Tibial nerve (tissue), 4 donors: ENCODE measurements around the gene TBXAS1. TPM values are rescaled to one million over a fixed set of nuclear protein-coding genes. Genes with fewer than 3 reads are reported as not detected.

ENCODE experiments used
- DNase-seq, 2 donors: peaks; one replicate each; pipeline ENCODE4 v3.0.0-alpha.2; 2019; ENCODE audit warnings: low spot score in 2 of 2
- H3K27ac ChIP-seq, 4 donors: fragments of 200-600 bp; sonication (generic) in 3 of 4; one replicate each; pipeline ENCODE4 v1.5.1; 2017 to 2019; ENCODE audit warnings: mild to moderate bottlenecking in 1 of 4
- H3K27me3 ChIP-seq, 2 donors: fragments of 200-600 bp; sonication (generic) in 1 of 2; one replicate each; pipeline versions ENCODE4 v1.5.1 to v1.6.0; 2017 to 2019
- H3K36me3 ChIP-seq, 3 donors: fragments of 200-600 bp; sonication (generic); one replicate each; pipeline ENCODE4 v1.5.1; 2018 to 2019
- H3K4me1 ChIP-seq, 4 donors: fragments of 200-600 bp; sonication (generic) in 3 of 4; one replicate each; pipeline ENCODE4 v1.5.1; 2017 to 2019
- H3K4me3 ChIP-seq, 4 donors: fragments of 200-600 bp; sonication (generic) in 3 of 4; one replicate each; pipeline ENCODE4 v1.5.1; 2017 to 2019; ENCODE audit warnings: mild to moderate bottlenecking in 1 of 4, moderate library complexity in 1 of 4
- H3K9me3 ChIP-seq, 4 donors: fragments of 200-600 bp; sonication (generic) in 3 of 4; one replicate each; pipeline ENCODE4 v1.5.1; 2017 to 2019
- CTCF ChIP-seq, 5 experiments: fragments of 200-600 bp in 3 of 5; fragments of 450-650 bp in 2 of 5; sonication (generic) in 3 of 5; IDR thresholded peaks; one replicate each; pipeline ENCODE4 v1.5.1; 2016 to 2019; ENCODE audit warnings: antibody characterized with exemption in 5 of 5, mild to moderate bottlenecking in 3 of 5, moderate library complexity in 2 of 5
- EP300 ChIP-seq, 2 donors: sonication (generic); formaldehyde crosslinking; IDR thresholded peaks; one replicate each; pipeline ENCODE4 v1.6.1; 2017; ENCODE audit warnings: antibody characterized with exemption in 2 of 2, mild to moderate bottlenecking in 1 of 2
- POLR2A ChIP-seq, 2 donors: fragments of 450-650 bp; IDR thresholded peaks; one replicate each; pipeline ENCODE4 v1.6.1; 2017; ENCODE audit warnings: antibody characterized with exemption in 2 of 2, mild to moderate bottlenecking in 2 of 2, moderate library complexity in 2 of 2
- WGBS, 2 donors: methylation state at CpG; one replicate each; pipeline ENCODE4 v1.1.5; 2018; 5-methylcytosine and 5-hydroxymethylcytosine counted together
- total RNA-seq, 4 donors: library from RNA; depleted of rRNA; stranded (reverse); fragments of >200 nt; gene quantifications; one replicate each; pipeline ENCODE4 v1.1.0, GENCODE V29; 2016

The TBXAS1 gene
- total RNA-seq, 4 donors from 2014 or later: 19.0 to 80.4 (median 30.5) TPM

DNA sequence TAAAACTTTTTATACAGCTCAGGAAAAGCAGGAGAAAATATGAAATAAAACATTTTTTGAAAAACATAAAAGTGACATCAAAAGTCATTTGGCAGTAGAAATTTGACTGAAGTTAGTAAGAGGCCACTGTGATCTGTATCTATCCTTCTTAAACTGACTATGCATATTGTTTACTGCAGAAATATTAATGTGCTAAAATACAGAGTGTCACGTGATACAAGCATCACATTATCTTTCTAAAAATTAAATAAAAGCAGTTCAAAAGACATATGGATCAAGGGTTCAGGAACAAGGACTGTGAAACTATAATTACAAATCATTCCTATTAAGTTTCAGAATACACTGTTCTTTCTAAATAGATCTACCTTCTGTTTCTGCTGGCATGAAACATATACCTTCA is 200.0 kb downstream of the TBXAS1 start:
- no peaks in the 10 kb centered on the region for H3K9me3 ChIP-seq
- TF ChIP-seq EP300 (IDR thresholded peaks at IDR 0.05): no peak
- TF ChIP-seq POLR2A (IDR thresholded peaks at IDR 0.05): no peak
- no peak for TF ChIP-seq CTCF (IDR thresholded peaks at IDR 0.05)
- no peak overlapping the region for H3K27ac ChIP-seq
- H3K4me3 ChIP-seq: no peak overlapping the region
- WGBS, 2 donors: 78 to 82% methylated on average over 1 of the region's 1 CpG
- peaks cover 0 to 81% (median 4%) of the 10 kb centered on the region in 3 donors for H3K36me3 ChIP-seq
- H3K4me1 ChIP-seq: peaks cover 0 to 5% (median 0%) of the 10 kb centered on the region in 4 donors
- no peak for DNase-seq
- no peaks in the 10 kb centered on the region for H3K27me3 ChIP-seq

GRCh38 chr7:140031364-140031763 is 202.3 kb downstream of the TBXAS1 start:
- 76 to 77% methylated on average over 1 of the region's 1 CpG for WGBS, 2 donors
- H3K4me3 ChIP-seq: no peak overlapping the region
- peak in 1 of 2 donors; percentile 38 for DNase-seq
- H3K9me3 ChIP-seq: no peaks in the 10 kb centered on the region
- peaks cover 0 to 74% (median 3%) of the 10 kb centered on the region in 3 donors for H3K36me3 ChIP-seq
- TF ChIP-seq EP300 (IDR thresholded peaks at IDR 0.05) (no peak), CTCF (IDR thresholded peaks at IDR 0.05) (no peak), POLR2A (IDR thresholded peaks at IDR 0.05) (no peak)
- H3K27me3 ChIP-seq: no peaks in the 10 kb centered on the region
- H3K4me1 ChIP-seq: peaks cover 0 to 8% (median 2%) of the 10 kb centered on the region in 4 donors
- no peak overlapping the region for H3K27ac ChIP-seq

GRCh38 chr7:140033036-140033435 is 204.0 kb downstream of the TBXAS1 start:
- 90 to 92% methylated on average over 8 of the region's 8 CpGs for WGBS, 2 donors
- Histone ChIP-seq H3K36me3 (peaks cover 0 to 76% (median 0%) of the 10 kb centered on the region in 3 donors), H3K9me3 (no peaks in the 10 kb centered on the region), H3K4me3 (no peak overlapping the region), H3K4me1 (peaks cover 0 to 8% (median 2%) of the 10 kb centered on the region in 4 donors), H3K27me3 (no peaks in the 10 kb centered on the region), H3K27ac (no peak overlapping the region)
- DNase-seq: no peak
- TF ChIP-seq EP300 (IDR thresholded peaks at IDR 0.05) (no peak), CTCF (IDR thresholded peaks at IDR 0.05) (no peak), POLR2A (IDR thresholded peaks at IDR 0.05) (no peak)

GRCh38 chr7:140033779-140034363 is 204.8 kb downstream of the TBXAS1 start:
- Histone ChIP-seq H3K36me3 (peaks cover 0 to 79% (median 0%) of the 10 kb centered on the region in 3 donors), H3K9me3 (no peaks in the 10 kb centered on the region), H3K4me1 (peaks cover 0 to 8% (median 2%) of the 10 kb centered on the region in 4 donors), H3K4me3 (no peak overlapping the region), H3K27ac (no peak overlapping the region), H3K27me3 (no peaks in the 10 kb centered on the region)
- DNase-seq: no peak
- TF ChIP-seq EP300 (IDR thresholded peaks at IDR 0.05): no peak
- TF ChIP-seq POLR2A (IDR thresholded peaks at IDR 0.05): no peak
- no peak for TF ChIP-seq CTCF (IDR thresholded peaks at IDR 0.05)
- WGBS, 2 donors: 87 to 94% methylated on average over 14 of the region's 14 CpGs

GRCh38 chr7:140034421-140034820 is 205.4 kb downstream of the TBXAS1 start:
- Histone ChIP-seq H3K27me3 (no peaks in the 10 kb centered on the region), H3K9me3 (no peaks in the 10 kb centered on the region), H3K27ac (no peak overlapping the region), H3K4me1 (peaks cover 0 to 12% (median 2%) of the 10 kb centered on the region in 4 donors), H3K4me3 (no peak overlapping the region), H3K36me3 (peaks cover 0 to 84% (median 0%) of the 10 kb centered on the region in 3 donors)
- DNase-seq: no peak
- TF ChIP-seq EP300 (IDR thresholded peaks at IDR 0.05): no peak
- no peak for TF ChIP-seq POLR2A (IDR thresholded peaks at IDR 0.05)
- no peak for TF ChIP-seq CTCF (IDR thresholded peaks at IDR 0.05)
